COLO668 (cell line): Measurements from ENCODE around the gene HSF2BP.
"Not testable (repeated sequence)": the region's sequence is repeated elsewhere in the genome, so short reads cannot be mapped to it uniquely, and the experiment has no call there.

Experiments
- DNase-seq: peaks from one replicate; lab custom pipeline; 2025; ENCODE audit not compliant: unreplicated experiment; lab: John Stamatoyannopoulos, UW

HSF2BP gene

DNA sequence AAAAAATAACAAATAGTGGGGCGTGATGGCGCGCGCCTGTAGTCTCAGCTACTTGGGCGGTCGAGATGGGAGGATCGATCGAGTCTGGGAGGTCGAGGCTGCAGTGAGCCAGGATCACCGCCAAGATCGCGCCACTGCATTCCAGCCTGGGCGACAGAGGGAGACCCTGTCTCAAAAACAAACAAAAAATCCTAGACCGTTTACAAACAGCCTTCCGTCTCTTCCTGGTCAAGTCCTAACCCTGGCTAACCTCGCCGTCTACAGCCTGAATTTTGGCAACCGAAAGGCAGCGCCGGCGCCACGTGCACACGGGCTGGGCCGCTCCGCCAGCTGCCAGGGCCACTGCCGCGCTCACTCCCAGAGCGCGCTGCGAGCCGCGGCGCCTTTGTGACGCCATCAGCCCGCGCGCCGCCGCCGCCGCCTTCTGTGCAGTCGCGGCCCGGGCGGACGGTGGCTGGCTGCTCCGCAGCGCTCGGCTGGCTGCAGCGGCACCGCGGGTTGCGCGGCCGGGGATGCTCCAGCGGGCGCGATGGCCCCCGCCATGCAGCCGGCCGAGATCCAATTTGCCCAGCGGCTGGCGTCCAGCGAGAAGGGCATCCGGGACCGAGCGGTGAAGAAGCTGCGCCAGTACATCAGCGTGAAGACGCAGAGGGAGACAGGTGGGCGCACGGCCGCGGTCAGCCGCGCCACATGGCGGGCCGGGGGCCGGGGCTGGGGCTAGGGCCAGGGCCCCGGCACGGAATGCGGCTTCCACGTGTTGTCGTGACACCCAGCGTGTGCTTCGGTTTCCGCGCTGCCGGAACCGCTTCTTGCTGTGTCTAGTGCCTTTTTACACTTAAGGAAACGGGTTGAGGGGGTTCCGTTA, at the start of gene HSF2BP, which contains the start of gene RRP1B:
HSF2BP (minus strand) TSS at position 353 of the 865 bp plus-strand sequence. CDS start 1,392 bp downstream, outside the sequence.
RRP1B (plus strand) TSS at position 425 of the 865 bp plus-strand sequence; CDS start at position 530, 105 bp downstream.
- DNase-seq, result peak; percentile 95

DNA sequence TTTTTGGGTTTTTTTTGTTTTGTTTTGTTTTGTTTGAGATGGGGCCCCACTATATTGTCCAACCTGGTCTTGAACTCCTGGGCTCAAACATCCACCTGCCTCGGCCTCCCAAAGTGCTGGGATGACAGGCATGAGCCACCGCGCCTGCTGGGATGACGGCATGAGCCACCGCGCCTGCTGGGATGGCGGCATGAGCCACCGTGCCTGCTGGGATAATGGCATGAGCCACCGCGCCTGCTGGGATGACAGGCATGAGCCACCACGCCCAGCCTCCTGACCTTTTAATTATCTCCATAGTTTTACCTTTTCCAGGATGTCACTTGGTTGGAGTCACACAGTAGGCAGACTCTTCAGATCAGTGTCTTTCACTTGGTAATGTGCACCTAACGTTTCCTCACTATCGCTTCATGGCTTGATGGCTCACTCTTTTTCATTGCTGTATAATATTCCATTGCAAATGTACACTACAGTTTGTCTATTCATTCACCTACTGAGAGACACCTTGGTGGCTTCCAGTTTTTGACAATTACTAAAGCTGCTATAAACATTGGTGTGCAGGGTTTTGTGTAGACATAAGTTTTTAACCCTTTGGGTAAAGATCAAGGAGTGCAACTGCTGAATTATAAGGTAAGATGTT, 49.6 kb upstream of the HSF2BP start:
- no peak for DNase-seq

- no peak for DNase-seq
Observed at GRCh38 chr21:43707462-43707861, 48.2 kb upstream of the HSF2BP start.

GRCh38 chr21:43703035-43703880, 44.0 kb upstream of the HSF2BP start:
- DNase-seq, result peak; percentile 36

GRCh38 chr21:43702785-43703034, 43.4 kb upstream of the HSF2BP start:
- DNase-seq, result no peak

GRCh38 chr21:43701936-43702784, 42.9 kb upstream of the HSF2BP start:
- no peak for DNase-seq

DNA sequence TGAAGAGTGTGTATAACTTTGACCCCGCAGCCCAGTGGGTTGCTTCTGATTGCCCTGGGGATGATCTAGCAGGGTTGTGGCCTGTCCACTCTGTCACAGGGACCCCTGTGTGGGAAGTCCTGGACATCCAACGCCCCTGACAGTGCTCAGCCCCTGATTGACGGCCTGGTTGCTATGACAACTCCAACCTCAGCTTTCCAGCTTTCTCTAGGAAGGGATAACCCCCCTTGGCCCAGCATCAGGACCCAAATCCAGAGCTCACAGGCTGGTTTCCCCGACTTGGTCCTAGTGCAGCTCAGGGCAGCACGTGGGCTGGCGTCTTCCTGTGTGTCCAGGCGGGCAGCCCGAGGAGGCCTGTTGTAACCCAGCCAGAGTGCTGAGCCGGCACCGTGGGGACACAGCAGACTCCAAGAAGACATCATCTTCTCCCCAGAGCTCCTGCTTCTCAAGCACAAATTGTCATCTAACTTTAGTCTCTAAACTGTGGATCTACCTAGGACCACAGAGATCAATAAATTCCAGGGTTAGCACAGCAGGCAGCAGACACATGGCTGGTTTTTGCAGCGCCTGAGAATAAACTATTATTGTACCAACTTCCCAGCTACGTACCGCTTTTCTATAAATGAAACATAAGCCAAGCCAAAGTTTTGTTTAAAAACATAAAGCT, 40.8 kb upstream of the HSF2BP start:
- no peak for DNase-seq

GRCh38 chr21:43699492-43699777, 40.1 kb upstream of the HSF2BP start:
- DNase-seq, result not testable (repeated sequence)

DNA sequence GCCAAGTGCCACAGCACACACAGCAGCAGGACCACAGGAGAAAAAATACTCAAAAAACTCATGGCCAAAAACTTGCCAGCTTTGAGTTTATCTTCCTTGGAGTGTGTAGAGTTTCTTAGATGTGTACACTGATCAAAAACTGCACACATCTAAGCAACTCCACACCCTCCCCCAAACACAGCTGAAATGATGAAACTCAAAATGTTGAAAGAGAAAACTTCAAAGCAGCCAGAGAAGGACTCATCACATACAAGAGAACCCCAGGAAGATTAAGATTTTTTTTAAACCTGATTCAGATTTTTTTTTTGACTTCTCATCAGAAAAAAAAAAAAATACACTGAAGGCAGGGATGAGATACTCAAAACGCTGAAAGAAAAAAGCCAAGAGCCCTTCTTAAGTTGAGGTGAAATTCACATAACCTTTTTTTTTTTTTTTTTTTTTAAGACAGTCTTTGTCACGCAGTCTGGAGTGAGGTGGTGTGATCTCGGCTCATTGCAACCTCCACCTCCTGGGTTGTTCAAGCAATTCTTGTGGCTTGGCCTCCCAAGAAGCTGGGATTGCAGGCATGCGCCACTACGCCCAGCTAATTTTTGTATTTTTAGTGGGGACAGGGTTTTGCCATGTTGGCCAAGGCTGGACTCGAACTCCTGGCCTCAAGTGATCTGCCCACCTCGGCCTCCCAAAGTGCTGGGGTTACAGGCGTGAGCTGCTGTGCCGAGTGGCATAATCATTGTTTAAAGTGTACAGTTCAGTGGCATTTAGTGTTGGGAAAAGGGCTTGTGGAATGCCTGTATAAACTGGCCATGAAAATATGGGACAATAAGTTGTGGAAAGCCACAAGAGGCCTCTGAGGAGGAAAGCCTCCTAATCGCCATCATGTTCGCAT, 38.7 kb upstream of the HSF2BP start:
- DNase-seq, result no peak

DNA sequence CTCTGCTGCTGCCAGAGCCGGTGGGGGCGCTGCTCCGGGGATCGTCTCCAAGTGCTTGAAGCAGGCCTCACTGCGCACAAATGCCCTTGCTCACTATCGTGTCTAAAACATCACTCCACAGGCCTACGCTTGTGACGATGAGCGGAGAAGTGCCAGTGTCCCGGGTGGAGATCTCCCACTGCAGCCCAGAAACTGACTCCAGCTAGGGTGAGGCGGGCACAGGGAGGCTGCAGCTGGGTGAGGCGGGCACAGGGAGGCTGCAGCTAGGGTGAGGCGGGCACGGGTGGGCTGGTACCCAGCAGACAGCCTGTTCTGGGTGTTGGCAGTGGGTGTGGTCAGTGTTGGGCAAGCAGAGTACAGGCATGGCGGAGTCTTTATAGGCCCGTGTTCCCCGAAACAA, 36.9 kb upstream of the HSF2BP start:
- DNase-seq, result no peak

DNA sequence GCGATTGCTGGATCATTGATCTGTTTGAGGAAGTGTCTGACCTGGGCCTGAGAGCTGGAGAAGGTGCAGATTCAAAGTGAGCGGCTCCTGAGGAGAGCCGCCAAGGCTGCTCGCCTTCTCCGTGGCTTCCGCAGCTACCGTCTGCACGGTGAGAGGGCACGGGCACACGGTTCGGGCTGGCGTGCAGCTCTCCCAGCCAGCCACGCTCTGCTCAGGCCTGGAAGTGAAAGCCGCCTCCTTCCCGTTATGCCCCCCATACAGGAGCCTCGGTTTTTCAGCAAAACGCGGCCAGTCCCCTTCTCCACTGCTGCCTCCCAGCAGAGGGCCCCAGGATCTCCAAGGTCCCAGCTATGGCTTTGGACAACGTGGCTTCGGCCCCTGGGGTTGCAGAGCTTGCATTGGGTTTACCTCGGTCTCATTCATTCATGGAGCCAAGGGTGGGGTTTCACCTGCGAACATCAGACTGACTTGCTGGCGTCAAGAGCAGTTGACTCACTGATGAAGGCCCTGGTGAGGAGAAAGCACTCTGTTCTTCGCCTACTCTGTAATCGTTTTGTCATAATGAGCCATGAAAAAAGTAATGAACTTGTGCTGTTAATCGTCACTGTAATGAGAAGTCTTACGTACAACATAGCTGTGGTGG, 35.3 kb upstream of the HSF2BP start:
- DNase-seq, result no peak

GRCh38 chr21:43693981-43694380, 34.7 kb upstream of the HSF2BP start:
- no peak for DNase-seq

DNA sequence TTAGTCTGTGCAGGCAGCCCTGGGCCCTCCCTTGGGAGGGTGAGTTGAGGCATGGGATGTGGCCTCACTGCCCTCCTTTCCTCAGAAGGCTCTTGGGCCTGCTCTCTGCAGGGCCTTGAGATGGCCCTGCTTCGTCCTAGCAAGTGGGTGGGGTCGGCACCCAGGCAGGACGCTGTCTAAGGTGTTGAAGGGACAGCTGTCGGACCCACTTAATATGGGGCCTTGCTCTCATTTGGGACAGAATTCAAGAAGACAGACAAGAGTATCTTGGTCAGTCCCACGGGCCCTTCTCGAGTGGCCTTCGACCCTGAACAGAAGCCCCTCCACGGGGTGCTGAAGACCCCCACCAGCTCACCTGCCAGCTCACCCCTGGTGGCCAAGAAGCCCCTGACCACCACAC, 33.7 kb upstream of the HSF2BP start:
- DNase-seq, result no peak

- no peak for DNase-seq
Observed at GRCh38 chr21:43691801-43692200, 32.5 kb upstream of the HSF2BP start.

GRCh38 chr21:43691086-43691795, 32.0 kb upstream of the HSF2BP start:
- DNase-seq, result no peak

GRCh38 chr21:43690346-43690745, 31.1 kb upstream of the HSF2BP start:
- DNase-seq, result no peak

DNA sequence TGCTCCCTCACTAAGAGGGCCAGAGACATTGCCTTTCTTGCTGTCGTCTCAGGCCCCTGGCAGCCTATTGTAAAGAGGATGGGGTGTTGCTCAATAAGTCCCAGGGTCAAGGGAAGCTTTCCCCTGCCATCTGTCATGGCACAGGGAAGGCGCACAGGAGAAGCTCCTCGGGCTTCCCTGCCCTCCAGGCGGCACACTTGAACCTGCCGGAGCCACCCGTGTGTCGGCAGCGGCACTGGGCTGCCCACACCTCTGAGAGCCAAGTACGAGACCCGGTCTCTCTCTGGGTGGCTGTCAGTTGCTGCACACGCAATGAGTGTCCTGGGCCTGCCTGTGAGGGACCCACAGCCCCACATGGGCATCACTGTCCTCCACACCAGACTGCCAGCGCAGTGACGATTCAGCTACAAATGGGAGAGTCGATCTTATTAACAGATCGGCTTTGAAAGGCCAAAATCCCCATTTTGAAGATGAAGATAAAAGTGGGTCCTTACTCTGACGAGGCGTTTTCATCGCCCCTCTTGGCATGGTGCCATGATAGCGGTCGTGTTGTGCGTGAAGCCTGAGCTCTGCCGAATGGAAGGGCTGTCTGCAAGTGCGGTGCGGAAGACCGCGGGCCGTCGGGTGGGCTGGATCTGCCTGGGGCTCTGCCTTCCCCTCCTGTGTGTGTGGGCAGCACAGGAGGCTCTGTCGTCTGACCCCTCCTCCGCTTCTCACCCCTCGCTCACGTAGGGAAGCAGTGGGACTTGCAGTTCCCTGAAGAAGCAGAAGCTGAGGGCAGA, 30.5 kb upstream of the HSF2BP start:
- no peak for DNase-seq

- no peak for DNase-seq
Observed at GRCh38 chr21:43688906-43689305, 29.6 kb upstream of the HSF2BP start.
